Ovary (tissue), 3 donors: ENCODE results near the gene BARHL1.

Experiments used
- CTCF ChIP-seq, 3 donors: fragments of 450-650 bp in 2 of 3; fragments of 200-600 bp in 1 of 3; IDR thresholded peaks; one replicate each; pipeline versions ENCODE4 v1.5.1 to v1.8.0; 2016 to 2022; ENCODE audit warnings: antibody characterized with exemption in 3 of 3, mild to moderate bottlenecking in 1 of 3
- POLR2A ChIP-seq: fragments of 450-650 bp; IDR thresholded peaks from one replicate; pipeline ENCODE4 v1.6.1; 2017; ENCODE audit warnings: antibody characterized with exemption, mild to moderate bottlenecking, moderate library complexity
- donor health status: DM: no; HTN: no; CAD: no.

GRCh38 chr9:132552041-132552440 is 30.4 kb upstream of the BARHL1 start:
- TF ChIP-seq CTCF (IDR thresholded peaks at IDR 0.05) (no peak), POLR2A (no peak)
